GM18519 (cell line): ENCODE measurements around the gene DNMT3A.

ENCODE experiments used
- ATAC-seq: cut with Tn5 transposase; IDR thresholded peaks from one replicate; pipeline ENCODE4 v1.9.1; 2021; ENCODE audit warnings: mild to moderate bottlenecking, moderate library complexity; ENCODE audit not compliant: unreplicated experiment, low FRiP score

The DNMT3A gene

DNA sequence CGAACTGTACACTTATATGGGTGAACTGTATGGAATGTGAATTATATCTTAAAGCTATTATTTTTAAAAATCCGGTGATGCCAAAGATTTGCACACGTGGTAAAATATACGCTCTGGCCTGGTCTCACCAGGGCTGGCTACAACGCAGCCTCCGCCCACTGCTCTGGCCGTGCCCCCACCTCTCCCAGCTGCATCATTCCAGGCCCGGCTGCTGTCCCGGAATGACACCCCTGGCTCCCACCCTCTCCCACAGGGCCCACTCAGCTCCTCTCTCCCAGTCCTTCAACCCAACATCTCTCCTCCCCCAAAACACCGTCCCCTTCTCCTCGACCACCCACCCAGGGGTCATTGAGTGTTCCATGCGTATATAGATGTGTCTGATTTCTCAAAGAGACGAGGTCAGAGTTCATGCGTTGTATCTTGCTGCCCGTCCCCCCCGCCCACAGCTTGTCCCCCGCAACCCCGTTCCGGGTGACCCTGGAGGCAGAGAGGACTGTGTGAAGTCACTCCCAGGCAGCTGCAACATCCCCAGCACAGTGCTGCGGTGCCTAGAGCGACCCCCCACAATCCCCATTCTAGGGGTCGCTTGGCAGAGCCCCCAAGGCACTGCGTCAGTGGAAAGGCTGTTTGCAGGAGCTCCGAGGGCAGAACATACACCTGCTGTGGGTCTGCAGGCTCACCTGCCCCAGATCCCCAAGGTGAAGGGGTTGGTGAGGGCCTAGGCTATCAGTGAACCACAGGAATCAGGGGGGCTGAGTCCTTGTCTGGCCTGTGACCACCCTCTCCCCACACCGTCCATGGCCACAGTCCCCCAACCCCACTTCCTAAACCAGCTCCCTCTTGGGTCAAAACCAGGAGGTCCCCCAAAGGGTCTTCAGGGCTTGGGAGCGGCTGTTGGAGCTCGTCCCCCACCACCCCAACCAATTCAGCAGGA is 13.3 kb downstream of the DNMT3A start:
- no peak for ATAC-seq

- ATAC-seq, result no peak
Measured at GRCh38 chr2:25326326-25327013, 15.3 kb downstream of the DNMT3A start.

- ATAC-seq, result no peak
Measured at GRCh38 chr2:25324905-25325592, 16.7 kb downstream of the DNMT3A start.

- no peak for ATAC-seq
Measured at GRCh38 chr2:25324251-25324650, 17.5 kb downstream of the DNMT3A start.

- ATAC-seq, result no peak
Measured at GRCh38 chr2:25323610-25324189, 18.0 kb downstream of the DNMT3A start.

DNA sequence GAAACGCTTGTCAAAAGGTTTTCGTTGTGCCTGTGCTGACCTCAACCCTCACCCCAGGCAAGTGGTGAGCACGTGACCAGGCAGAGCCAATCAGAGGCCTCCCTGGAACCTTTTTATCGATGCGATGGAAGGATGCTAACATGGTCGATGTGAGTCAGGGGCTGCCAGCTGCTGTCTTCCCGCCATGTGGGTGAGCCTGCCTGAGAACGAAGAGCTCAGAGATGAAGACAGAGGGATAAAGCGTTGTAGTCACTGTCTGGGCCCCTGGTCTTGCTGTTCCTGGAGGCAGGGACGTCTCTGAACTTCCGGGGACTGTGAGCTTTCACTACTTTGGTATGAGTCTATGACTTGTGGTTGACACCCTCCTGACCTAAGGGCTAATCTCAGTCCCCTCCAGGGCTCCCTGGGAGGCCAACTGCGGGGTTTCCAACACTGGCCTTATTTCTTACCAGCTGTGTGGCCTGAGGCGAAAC is 18.6 kb downstream of the DNMT3A start:
- ATAC-seq, result no peak

GRCh38 chr2:25322312-25322711 is 19.4 kb downstream of the DNMT3A start:
- no peak for ATAC-seq

- ATAC-seq, result no peak
Measured at GRCh38 chr2:25320077-25320476, 21.6 kb downstream of the DNMT3A start.

DNA sequence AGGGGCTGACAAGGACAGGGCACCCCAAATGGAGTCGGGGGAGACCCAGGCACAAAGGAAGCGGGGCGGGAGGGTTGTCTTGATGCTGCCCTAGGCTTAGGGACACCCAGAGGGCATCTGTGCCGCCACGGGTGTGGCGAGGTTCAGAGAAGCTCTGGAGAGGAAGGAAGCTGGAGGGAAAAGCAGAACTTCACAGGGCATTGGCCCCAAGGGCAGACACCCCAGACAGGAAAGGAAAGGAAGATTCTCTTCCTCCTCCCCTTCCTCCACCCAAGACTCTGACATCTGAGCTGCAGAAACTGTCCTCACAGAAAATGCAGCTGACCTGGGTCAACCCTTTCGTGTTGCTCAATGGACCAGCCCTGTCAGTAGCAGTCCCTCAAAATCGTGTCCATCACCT is 25.6 kb downstream of the DNMT3A start:
- ATAC-seq, result no peak

- ATAC-seq, result no peak
Measured at GRCh38 chr2:25315316-25315680, 26.4 kb downstream of the DNMT3A start.

GRCh38 chr2:25314514-25315315 is 27.0 kb downstream of the DNMT3A start:
- ATAC-seq, result peak; percentile 75

DNA sequence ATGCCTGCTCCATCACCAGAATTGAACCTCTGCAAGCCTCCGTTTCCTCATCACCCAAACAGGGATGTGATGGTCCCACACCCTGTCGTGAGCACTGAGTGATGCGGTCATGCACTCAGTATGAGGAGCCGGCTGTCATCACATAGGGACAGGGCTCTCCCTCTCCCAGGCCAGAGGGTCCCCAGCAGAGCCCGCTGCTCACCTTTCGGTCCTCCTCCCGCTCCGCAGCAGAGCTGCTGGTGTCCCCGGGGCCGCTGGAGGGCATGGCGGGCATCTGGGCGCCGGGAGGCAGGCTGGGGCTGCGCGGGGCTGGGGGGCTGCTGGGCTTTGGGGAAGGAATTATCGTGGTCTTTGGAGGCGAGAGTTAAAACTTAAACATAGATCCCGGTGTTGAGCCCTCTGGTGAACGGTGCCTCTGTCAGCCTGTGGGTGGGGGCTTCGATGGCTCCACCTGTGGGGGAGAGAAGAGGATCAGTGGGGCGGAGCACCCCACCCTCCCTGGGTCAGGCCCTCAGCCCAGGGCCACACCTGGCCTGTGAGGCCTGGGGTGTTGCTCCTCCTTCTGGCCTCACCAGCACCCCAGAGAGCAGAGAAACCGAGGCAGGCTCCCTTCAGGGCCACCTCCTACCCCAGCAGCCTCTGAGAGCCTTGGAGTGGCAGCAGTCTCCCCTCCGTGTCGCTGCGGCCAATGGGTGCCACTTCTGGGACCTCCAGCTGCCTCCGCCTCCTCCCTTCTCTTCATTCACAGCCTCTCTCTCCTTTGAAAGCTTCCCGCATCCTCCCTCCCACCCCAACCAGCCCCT is 27.8 kb downstream of the DNMT3A start:
- ATAC-seq, result no peak

- no peak for ATAC-seq
Measured at GRCh38 chr2:25312958-25313710, 28.6 kb downstream of the DNMT3A start.

DNA sequence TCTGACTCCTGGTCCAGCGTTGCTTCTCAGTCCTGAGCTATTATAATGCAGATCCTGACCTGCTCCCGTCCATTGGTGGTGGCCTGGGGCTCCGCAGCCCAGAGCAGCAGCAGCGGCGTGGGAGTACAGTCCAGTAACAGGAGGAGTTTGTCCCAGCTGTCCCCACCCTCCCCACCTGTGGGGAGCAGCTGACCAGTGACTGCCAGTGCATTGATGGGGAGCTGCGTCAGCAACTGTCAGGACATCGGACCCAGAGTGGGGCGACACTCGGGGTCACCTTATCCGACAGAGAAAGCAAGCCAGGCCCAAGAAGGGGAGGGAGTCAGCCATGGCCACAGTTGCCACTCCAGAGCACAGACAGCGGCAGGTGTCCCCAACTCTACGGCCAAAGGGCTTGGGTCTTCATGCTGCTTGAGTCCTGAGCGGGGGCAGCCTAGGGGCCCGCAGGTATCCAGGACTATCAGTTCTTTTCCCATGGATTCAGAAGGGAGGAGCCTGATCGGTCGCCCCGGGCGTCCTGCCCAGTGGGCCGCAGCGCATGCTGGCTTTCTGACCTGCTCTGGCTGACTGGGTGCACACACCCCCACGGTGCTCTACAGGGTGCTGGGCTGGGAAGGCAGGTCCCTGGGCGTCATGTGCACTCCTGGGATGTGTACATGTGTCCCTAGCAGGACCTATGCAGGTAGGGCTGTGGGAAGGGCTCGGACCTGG is 29.7 kb downstream of the DNMT3A start:
- no peak for ATAC-seq

DNA sequence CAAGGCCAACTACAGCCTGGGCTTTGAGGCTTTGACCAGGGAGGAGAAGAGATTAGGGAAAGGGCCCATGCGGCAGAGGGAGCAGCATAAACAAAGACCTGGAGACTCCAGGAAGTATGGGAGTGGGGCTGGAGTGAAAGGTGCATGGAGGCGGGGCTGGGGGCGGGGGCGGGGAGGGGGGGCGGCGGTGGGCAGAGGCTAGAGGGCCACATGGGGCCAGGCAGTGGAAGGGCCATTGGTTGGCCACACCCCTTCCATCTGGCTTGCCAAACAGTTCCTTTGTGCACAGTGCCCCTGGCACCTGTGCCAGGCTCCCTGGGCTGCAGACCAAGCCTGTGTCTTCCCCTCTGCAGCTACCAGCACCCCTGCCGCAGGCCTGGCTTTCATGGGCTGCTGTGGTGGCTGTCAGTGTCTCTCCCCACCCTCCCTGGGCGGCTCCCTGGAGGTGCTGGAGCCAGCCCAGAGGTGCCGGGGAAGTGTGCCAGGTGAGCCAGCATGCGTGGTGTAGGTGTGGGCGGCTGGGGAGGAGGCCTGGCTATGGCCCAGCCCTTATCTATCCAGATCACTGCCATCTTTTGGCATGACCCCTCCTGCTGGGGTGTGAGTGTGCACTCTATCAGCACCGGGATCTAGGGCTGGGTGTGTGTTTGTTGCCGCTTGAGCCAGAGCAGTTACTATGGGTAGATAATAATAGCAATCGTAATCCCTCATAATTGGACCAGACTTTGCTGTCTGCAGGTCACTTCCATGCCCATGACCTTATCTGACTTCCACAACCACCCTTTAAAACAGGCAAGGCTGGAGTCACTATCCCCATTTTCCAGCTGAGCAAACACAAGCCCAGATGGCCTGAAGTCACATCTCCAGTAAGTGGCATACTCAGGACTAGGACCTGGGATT is 30.5 kb downstream of the DNMT3A start:
- no peak for ATAC-seq

DNA sequence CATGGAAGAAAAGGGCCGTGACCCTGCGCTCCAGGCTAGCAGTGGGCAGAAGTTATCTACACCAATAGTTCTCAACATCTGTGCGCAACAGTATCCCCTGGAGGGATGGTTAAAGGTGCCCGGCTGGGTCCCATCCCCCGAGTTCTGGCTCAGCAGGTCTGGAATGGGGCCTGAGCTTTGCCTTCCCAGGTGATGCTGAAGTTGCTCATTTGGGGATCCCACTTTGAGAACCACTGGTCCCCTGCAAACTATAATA is 31.1 kb downstream of the DNMT3A start:
- ATAC-seq, result no peak

DNA sequence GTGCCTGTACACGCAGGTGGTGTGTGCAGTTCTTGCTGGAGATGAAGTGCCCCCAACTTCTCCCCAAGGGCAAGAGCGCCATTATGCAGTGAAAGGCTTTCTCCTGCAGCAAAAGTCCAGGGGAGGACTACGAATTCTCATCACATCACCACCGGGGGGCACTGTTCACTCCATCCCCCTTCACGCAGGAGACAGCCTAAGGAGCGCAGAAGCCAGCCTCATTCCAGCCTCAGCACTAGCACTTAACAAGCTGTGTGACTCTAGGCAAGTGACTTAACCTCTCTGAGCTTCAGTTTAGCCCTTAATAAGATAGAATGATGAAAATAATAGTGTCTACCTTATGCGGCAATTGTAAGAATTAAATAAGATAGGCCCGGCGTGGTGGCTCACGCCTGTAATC is 32.3 kb downstream of the DNMT3A start:
- no peak for ATAC-seq
